Measurements from ENCODE around the gene TMEM150A. TPM values are rescaled to one million over a fixed set of nuclear protein-coding genes. Genes with fewer than 3 reads are reported as not detected.

Gene TMEM150A
- total and polyA plus RNA-seq, 2 donors from 2014 or later: 23.1 to 61.2 TPM

DNA sequence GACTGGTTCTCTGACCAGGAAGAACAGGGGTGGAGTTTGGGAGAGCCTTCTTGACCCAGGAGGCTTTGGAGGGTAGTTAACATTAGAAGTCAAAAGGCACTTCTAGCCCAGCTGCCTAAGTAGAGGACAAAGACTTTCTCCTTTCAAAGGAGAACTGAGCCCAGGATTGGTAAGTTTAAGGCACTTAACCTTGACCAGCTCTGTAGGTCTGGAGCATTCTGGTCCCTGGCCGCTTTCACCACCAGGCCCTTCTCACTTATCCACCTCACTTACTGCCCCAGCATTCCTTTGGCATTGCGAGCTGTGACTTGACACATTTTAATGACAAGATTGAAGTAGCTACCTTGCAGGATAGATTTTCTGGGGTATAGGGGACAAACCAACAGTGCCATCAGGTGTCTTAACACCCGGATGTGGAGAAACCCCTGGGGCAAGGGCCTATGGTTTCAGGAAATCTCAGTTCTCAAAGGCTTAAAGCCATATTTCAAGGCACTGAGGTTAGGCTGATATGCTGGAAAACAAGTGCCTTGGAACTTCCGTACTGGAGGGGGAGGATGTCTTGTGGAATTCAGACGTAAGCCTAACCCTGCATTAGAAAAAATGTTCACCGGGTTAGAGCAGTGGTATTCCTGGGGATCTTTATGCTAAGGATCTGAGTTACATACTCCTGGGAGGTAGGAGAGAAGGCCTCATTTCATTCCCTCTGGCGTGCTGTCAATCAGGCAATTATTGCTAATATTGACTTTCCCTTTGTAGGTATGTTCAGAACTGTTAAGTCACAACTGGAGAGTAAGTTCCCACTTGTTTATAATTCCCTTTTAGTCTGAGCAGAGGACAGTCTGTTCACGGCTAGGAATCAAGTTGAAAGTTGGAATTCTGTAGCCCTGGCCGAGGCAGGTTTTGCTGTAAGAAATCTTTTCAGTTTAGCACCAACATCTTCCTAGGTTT is 5.0 kb upstream of the TMEM150A start:
- Histone ChIP-seq H3K9ac (ENCODE audit: low read length in 3 of 3) (peak overlapping the region in 1 of 3 donors; percentile 20), H3K27me3 (ENCODE audit: control insufficient read depth, insufficient read depth, low read length) (no peaks in the 10 kb centered on the region), H3K4me3 (ENCODE audit: low read length in 3 of 3) (no peak overlapping the region), H3K36me3 (ENCODE audit: control insufficient read depth in 2 of 3, insufficient read depth in 3 of 3, low read length in 3 of 3) (peaks cover 0 to 10% (median 8%) of the 10 kb centered on the region in 3 donors), H3K4me1 (ENCODE audit: control insufficient read depth in 2 of 3, insufficient read depth in 2 of 3, low read depth in 1 of 3, low read length in 3 of 3) (peaks cover 0 to 30% (median 22%) of the 10 kb centered on the region in 3 donors), H3K27ac (ENCODE audit: low read depth in 2 of 2, low read length in 2 of 2) (peak overlapping the region; percentile 65 to 69), H3K9me3 (ENCODE audit: control insufficient read depth in 2 of 3, insufficient read depth in 1 of 3, low read length in 3 of 3) (no peaks in the 10 kb centered on the region)
- intact Hi-C loops (cut with DNase I): no loop called here
- TF ChIP-seq, protein P1, sequence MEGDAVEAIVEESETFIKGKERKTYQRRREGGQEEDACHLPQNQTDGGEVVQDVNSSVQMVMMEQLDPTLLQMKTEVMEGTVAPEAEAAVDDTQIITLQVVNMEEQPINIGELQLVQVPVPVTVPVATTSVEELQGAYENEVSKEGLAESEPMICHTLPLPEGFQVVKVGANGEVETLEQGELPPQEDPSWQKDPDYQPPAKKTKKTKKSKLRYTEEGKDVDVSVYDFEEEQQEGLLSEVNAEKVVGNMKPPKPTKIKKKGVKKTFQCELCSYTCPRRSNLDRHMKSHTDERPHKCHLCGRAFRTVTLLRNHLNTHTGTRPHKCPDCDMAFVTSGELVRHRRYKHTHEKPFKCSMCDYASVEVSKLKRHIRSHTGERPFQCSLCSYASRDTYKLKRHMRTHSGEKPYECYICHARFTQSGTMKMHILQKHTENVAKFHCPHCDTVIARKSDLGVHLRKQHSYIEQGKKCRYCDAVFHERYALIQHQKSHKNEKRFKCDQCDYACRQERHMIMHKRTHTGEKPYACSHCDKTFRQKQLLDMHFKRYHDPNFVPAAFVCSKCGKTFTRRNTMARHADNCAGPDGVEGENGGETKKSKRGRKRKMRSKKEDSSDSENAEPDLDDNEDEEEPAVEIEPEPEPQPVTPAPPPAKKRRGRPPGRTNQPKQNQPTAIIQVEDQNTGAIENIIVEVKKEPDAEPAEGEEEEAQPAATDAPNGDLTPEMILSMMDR (IDR thresholded peaks at IDR 0.05; ENCODE audit: borderline replicate concordance, extremely low read depth, insufficient read depth): no peak
- no peak for FAIRE-seq
- peak in 1 of 5 donors; percentile 29 for DNase-seq

- TF ChIP-seq, protein P1 (IDR thresholded peaks at IDR 0.05; ENCODE audit: borderline replicate concordance, extremely low read depth, insufficient read depth): no peak
- Histone ChIP-seq H3K27ac (ENCODE audit: low read depth in 2 of 2, low read length in 2 of 2) (no peak overlapping the region), H3K36me3 (ENCODE audit: control insufficient read depth in 2 of 3, insufficient read depth in 3 of 3, low read length in 3 of 3) (peaks cover 0 to 10% (median 8%) of the 10 kb centered on the region in 3 donors), H3K9me3 (ENCODE audit: control insufficient read depth in 2 of 3, insufficient read depth in 1 of 3, low read length in 3 of 3) (no peaks in the 10 kb centered on the region), H3K4me3 (ENCODE audit: low read length in 3 of 3) (no peak overlapping the region), H3K27me3 (ENCODE audit: control insufficient read depth, insufficient read depth, low read length) (no peaks in the 10 kb centered on the region), H3K9ac (ENCODE audit: low read length in 3 of 3) (no peak overlapping the region), H3K4me1 (ENCODE audit: control insufficient read depth in 2 of 3, insufficient read depth in 2 of 3, low read depth in 1 of 3, low read length in 3 of 3) (peaks cover 0 to 34% (median 27%) of the 10 kb centered on the region in 3 donors)
- intact Hi-C loops (cut with DNase I): no loop called here
- DNase-seq: no peak
- no peak for FAIRE-seq
Measured at GRCh38 chr2:85606116-85606455, 3.6 kb upstream of the TMEM150A start.

DNA sequence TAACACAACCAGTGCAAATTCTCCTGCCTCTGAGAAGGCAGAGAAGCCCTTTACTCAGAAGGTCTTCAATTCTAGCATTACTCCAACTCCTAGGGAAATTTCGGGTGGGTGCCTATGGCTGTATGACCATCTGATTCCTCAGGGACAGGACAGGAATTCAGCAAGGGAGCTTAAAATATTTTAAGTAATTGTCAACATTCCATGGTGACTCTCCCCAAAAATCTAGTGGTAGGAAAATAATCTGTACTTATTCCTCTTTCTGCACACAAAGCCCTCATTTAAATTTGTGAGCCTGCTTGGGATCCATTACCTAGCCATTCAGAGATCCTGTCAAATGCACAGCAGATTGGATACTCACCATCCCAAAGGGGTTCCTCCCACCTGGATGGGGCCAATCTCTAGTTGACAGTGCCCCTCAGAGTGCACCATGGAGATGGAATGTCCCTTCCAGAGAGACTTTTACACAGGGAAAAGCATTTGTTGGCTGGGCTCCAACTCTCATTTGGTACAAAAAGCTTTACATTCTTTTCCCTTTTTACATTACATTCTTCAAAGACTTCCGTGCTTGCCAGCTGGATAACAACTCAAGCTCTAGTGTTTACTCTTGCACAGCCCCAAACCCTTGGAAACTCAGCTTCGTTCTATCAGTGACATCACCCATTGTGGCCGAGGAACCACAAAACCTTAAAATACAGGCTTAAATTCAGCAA is 3.1 kb upstream of the TMEM150A start:
- TF ChIP-seq, protein P1 (IDR thresholded peaks at IDR 0.05; ENCODE audit: borderline replicate concordance, extremely low read depth, insufficient read depth): no peak
- Histone ChIP-seq H3K27ac (ENCODE audit: low read depth in 2 of 2, low read length in 2 of 2) (peak overlapping the region in 1 of 2 donors; percentile 16), H3K4me3 (ENCODE audit: low read length in 3 of 3) (no peak overlapping the region), H3K36me3 (ENCODE audit: control insufficient read depth in 2 of 3, insufficient read depth in 3 of 3, low read length in 3 of 3) (peaks cover 0 to 11% (median 8%) of the 10 kb centered on the region in 3 donors), H3K4me1 (ENCODE audit: control insufficient read depth in 2 of 3, insufficient read depth in 2 of 3, low read depth in 1 of 3, low read length in 3 of 3) (peaks cover 0 to 40% (median 29%) of the 10 kb centered on the region in 3 donors), H3K27me3 (ENCODE audit: control insufficient read depth, insufficient read depth, low read length) (no peaks in the 10 kb centered on the region), H3K9me3 (ENCODE audit: control insufficient read depth in 2 of 3, insufficient read depth in 1 of 3, low read length in 3 of 3) (no peaks in the 10 kb centered on the region), H3K9ac (ENCODE audit: low read length in 3 of 3) (peak overlapping the region in 1 of 3 donors; percentile 13)
- intact Hi-C loops (cut with DNase I): no loop called here
- DNase-seq (peak in 3 of 5 donors; percentile 40 to 89 (median 78)), FAIRE-seq (no peak)
